Measurements from ENCODE around the gene TMEFF2.
A peak's percentile ranks its signal among the peaks of the same experiment; 100 is the strongest.

The TMEFF2 gene

DNA sequence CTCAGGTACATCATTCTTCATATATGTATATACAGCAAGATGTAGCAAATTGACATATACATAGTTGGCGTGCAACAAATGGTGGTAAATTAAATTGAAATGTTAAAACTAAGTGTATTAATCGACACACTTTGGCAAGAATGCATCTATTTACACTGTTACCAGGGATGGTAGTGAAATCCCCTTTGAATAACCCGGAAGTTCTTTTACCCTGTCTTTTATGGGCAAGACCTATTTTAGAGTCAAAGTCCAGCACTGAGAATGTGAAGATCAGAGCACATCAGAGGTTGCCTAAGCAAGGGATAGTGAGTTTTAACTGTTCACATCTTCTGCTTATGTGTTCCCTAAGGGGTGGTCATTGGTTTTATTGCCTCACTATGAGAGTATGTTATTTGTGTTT lies 7.6 kb upstream of the TMEFF2 start (continued):
- TF ChIP-seq, protein P1, sequence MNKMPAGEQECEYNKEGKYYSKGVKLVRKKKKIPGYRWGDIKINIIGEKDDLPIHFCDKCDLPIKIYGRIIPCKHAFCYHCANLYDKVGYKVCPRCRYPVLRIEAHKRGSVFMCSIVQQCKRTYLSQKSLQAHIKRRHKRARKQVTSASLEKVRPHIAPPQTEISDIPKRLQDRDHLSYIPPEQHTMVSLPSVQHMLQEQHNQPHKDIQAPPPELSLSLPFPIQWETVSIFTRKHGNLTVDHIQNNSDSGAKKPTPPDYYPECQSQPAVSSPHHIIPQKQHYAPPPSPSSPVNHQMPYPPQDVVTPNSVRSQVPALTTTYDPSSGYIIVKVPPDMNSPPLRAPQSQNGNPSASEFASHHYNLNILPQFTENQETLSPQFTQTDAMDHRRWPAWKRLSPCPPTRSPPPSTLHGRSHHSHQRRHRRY (tag by site-specific recombination; IDR thresholded peaks at IDR 0.05), result no peak
- no peak for TF ChIP-seq ZNF354C (tag by site-specific recombination; IDR thresholded peaks at IDR 0.05; ENCODE audit: borderline replicate concordance, low read depth)

DNA sequence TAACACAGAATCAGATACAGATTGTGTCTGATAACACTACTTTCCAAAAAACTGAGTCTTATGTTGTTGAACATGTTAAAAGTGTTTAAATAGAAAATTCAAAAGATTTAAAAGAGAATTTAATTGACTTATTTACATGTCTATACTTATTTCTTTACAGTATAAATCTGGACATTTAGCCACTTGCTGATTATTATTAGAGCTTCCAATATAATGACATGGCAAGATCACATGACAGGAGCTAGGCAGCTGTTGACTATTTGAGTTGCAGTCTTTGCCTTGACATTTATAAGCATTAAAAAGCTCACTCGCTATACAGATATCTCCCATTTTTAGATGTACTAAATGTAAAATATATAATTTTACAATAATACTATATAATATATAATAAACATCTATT lies 6.4 kb upstream of the TMEFF2 start:
- no peaks in the 10 kb centered on the region for H3K4me1 ChIP-seq (ENCODE audit: control insufficient read depth, insufficient read depth, low read length)
- TF ChIP-seq ZNF433 (tag by site-specific recombination; IDR thresholded peaks at IDR 0.05; ENCODE audit: low read depth) (no peak), ZNF133 (tag by site-specific recombination; IDR thresholded peaks at IDR 0.05) (no peak), ZNF121 (tag by site-specific recombination; IDR thresholded peaks at IDR 0.05) (no peak), REPIN1 (tag by site-specific recombination; IDR thresholded peaks at IDR 0.05; ENCODE audit: low read depth) (no peak), ZNF48 (tag by site-specific recombination; IDR thresholded peaks at IDR 0.05) (no peak), ZNF202 (tag by site-specific recombination; IDR thresholded peaks at IDR 0.05; ENCODE audit: borderline replicate concordance) (no peak), GLIS1 (tag by site-specific recombination; IDR thresholded peaks at IDR 0.05) (no peak), KLF1 (tag by site-specific recombination; IDR thresholded peaks at IDR 0.05) (no peak), KLF7 (tag by site-specific recombination; IDR thresholded peaks at IDR 0.05; ENCODE audit: borderline replicate concordance) (no peak), ZNF560 (tag by site-specific recombination; IDR thresholded peaks at IDR 0.05; ENCODE audit: borderline replicate concordance) (no peak), ZNF792 (tag by site-specific recombination; IDR thresholded peaks at IDR 0.05) (no peak), MEIS1 (CRISPR knock-in tag; IDR thresholded peaks at IDR 0.05; ENCODE audit: borderline replicate concordance) (no peak), ZIC2 (tag by site-specific recombination; IDR thresholded peaks at IDR 0.05) (no peak), ZSCAN23 (tag by site-specific recombination; IDR thresholded peaks at IDR 0.05) (no peak)
- TF ChIP-seq, protein P2, sequence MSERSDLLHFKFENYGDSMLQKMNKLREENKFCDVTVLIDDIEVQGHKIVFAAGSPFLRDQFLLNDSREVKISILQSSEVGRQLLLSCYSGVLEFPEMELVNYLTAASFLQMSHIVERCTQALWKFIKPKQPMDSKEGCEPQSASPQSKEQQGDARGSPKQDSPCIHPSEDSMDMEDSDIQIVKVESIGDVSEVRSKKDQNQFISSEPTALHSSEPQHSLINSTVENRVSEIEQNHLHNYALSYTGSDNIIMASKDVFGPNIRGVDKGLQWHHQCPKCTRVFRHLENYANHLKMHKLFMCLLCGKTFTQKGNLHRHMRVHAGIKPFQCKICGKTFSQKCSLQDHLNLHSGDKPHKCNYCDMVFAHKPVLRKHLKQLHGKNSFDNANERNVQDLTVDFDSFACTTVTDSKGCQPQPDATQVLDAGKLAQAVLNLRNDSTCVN (tag by site-specific recombination; optimal IDR thresholded peaks at IDR 0.05), result no peak
- TF ChIP-seq, protein P3, sequence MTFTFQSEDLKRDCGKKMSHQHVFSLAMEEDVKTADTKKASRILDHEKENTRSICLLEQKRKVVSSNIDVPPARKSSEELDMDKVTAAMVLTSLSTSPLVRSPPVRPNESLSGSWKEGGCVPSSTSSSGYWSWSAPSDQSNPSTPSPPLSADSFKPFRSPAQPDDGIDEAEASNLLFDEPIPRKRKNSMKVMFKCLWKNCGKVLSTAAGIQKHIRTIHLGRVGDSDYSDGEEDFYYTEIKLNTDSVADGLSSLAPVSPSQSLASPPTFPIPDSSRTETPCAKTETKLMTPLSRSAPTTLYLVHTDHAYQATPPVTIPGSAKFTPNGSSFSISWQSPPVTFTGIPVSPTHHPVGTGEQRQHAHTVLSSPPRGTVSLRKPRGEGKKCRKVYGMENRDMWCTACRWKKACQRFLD (tag by site-specific recombination; IDR thresholded peaks at IDR 0.05), result no peak
- TF ChIP-seq, protein P4, sequence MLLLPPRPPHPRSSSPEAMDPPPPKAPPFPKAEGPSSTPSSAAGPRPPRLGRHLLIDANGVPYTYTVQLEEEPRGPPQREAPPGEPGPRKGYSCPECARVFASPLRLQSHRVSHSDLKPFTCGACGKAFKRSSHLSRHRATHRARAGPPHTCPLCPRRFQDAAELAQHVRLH (tag by site-specific recombination; IDR thresholded peaks at IDR 0.05), result no peak
- POLR2A ChIA-PET, result no interaction called here
- CTCF ChIA-PET, result no interaction called here
- H3K9me3 ChIP-seq (ENCODE audit: control insufficient read depth, insufficient read depth, low read depth, low read length), result no peaks in the 10 kb centered on the region
- no peaks in the 10 kb centered on the region for H3K36me3 ChIP-seq (ENCODE audit: control insufficient read depth in 2 of 2, insufficient read depth in 1 of 2, low read length in 2 of 2)
- H3K4me3 ChIP-seq (ENCODE audit: low read depth, low read length), result no peak overlapping the region
- no peak overlapping the region for H3K27ac ChIP-seq (ENCODE audit: extremely low read depth, low read depth, low read length)

DNA sequence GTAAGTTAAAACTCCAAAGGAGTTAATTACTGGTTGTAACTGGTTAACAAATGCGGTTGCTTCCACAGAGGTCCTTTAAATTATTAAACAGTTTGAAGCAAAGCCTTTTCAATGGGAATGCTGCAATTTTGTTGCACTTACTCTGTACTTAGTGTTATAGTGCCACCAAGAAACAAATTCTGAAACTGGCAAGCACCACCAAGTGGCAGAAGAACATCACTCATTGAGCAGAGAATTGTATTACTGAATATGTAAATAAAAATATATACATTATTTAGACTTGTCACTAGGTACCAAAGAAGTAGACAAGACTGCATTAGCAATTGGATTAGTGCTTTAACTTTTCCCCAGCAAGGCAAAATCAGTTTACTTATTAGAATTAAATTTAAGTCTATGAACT lies 2.6 kb upstream of the TMEFF2 start:
- Histone ChIP-seq H3K36me3 (ENCODE audit: control insufficient read depth in 2 of 2, insufficient read depth in 1 of 2, low read length in 2 of 2) (no peaks in the 10 kb centered on the region), H3K9me3 (ENCODE audit: control insufficient read depth, insufficient read depth, low read depth, low read length) (no peaks in the 10 kb centered on the region), H3K27ac (ENCODE audit: extremely low read depth, low read depth, low read length) (no peak overlapping the region), H3K4me1 (ENCODE audit: control insufficient read depth, insufficient read depth, low read length) (no peaks in the 10 kb centered on the region), H3K4me3 (ENCODE audit: low read depth, low read length) (no peak overlapping the region)
- peak; percentile 16; the same call in 1 of the 2 replicates for TF ChIP-seq ZNF654 (tag by site-specific recombination; IDR thresholded peaks at IDR 0.05; ENCODE audit: low read depth)
- TF ChIP-seq ZNF175 (tag by site-specific recombination; IDR thresholded peaks at IDR 0.05), result no peak
- CTCF ChIA-PET, result interaction anchor here (0.7 kb wide), 1 partner anchor 349 kb away, joined by 3 read pairs; no protein-coding TSS in a partner anchor
- POLR2A ChIA-PET, result no interaction called here

All from HEK293 (cell line).